ENCODE measurements around the gene CDK14. TPM values are rescaled to one million over a fixed set of nuclear protein-coding genes. Genes with fewer than 3 reads are reported as not detected.
"Not testable (repeated sequence)": the region's sequence is repeated elsewhere in the genome, so short reads cannot be mapped to it uniquely, and the experiment has no call there.

The CDK14 gene
- total and polyA plus RNA-seq, 2 of the 8 experiments (the other 6 are each of a cell fraction or from before 2014, with no cell fraction given), result 5.5 to 47.3 TPM

- H3K23me2 ChIP-seq (ENCODE audit: low read depth, low read length); H2AK5ac ChIP-seq (ENCODE audit: low read depth, low read length); H4K20me1 ChIP-seq (replicated peaks in 1 of 2; ENCODE audit: control insufficient read depth in 1 of 2, insufficient read depth in 2 of 2, low read length in 2 of 2); H4K8ac ChIP-seq (ENCODE audit: extremely low read depth, insufficient read depth, low read length); H3K27me3 ChIP-seq (replicated peaks in 1 of 4; ENCODE audit: control insufficient read depth in 3 of 4, extremely low read depth in 1 of 4, insufficient read depth in 3 of 4, low read length in 3 of 4); POLR2A ChIA-PET (ENCODE audit: partially characterized antibody); H3K79me2 ChIP-seq (ENCODE audit: control insufficient read depth in 1 of 2, insufficient read depth in 2 of 2, low read length in 2 of 2); H2BK120ac ChIP-seq (replicated peaks; ENCODE audit: low read depth, low read length); FAIRE-seq; H3K79me1 ChIP-seq (ENCODE audit: low read depth, low read length); H4K5ac ChIP-seq (ENCODE audit: insufficient read length, low read depth, low read length); H3K18ac ChIP-seq (ENCODE audit: extremely low read depth, low read length); H2AFZ ChIP-seq (ENCODE audit: low read length); H3K36me3 ChIP-seq (ENCODE audit: control insufficient read depth in 2 of 4, insufficient read depth in 4 of 4, low read length in 3 of 4); H3K4me2 ChIP-seq (ENCODE audit: insufficient read depth in 1 of 2, low read depth in 2 of 2, low read length in 2 of 2); H3K23ac ChIP-seq (ENCODE audit: insufficient read length); H2BK20ac ChIP-seq (ENCODE audit: low read length); H3K14ac ChIP-seq (ENCODE audit: insufficient read length); H3K4me1 ChIP-seq (replicated peaks in 1 of 4; ENCODE audit: control insufficient read depth in 3 of 4, insufficient read depth in 4 of 4, low read length in 3 of 4); H3K27ac ChIP-seq (ENCODE audit: low read depth, low read length); H3K9ac ChIP-seq (replicated peaks in 1 of 4; ENCODE audit: extremely low read depth in 1 of 4, low read depth in 3 of 4, low read length in 3 of 4); H2BK5ac ChIP-seq (ENCODE audit: low read depth, low read length); H3K4ac ChIP-seq (replicated peaks; ENCODE audit: insufficient read length, low read depth, low read length); H2BK12ac ChIP-seq (ENCODE audit: low read depth, low read length); H2BK15ac ChIP-seq (ENCODE audit: low read length); H3K4me3 ChIP-seq (ENCODE audit: extremely low read depth in 1 of 4, insufficient read depth in 2 of 4, low read depth in 3 of 4, low read length in 4 of 4); DNase-seq (ENCODE audit: low read depth in 1 of 2, low spot score in 2 of 2); H4K91ac ChIP-seq (replicated peaks; ENCODE audit: insufficient read length, low read length); H3K9me3 ChIP-seq (ENCODE audit: insufficient read depth in 2 of 2, low read depth in 1 of 2, low read length in 1 of 2): not testable (repeated sequence)
- WGBS, 2 experiments (ENCODE audit: extremely low coverage in 1 of 2, insufficient coverage in 1 of 2, insufficient read length in 1 of 2, insufficient replicate concordance in 2 of 2, low coverage in 1 of 2, low lambda C conversion rate in 2 of 2, missing lambda C conversion rate in 1 of 2), result 90% methylated on average over 5 of the region's 5 CpGs; no CpG with 5 or more reads in 1 of the 2 experiments
- CTCF ChIA-PET (ENCODE audit: partially characterized antibody), result interaction anchor here (1.6 kb wide), 1 partner anchor 9 kb away, joined by 3 read pairs; no protein-coding TSS in a partner anchor
- peak overlapping the region; percentile 26 for H3K56ac ChIP-seq (replicated peaks; ENCODE audit: insufficient read length, low read depth, low read length)
Measured at GRCh38 chr7:90769566-90769965, 173.4 kb downstream of the CDK14 start.
